ENCODE results near the gene TCIRG1. TPM values are rescaled to one million over a fixed set of nuclear protein-coding genes. Genes with fewer than 3 reads are reported as not detected.

The TCIRG1 gene
- total and polyA plus RNA-seq, 2 of the 13 experiments (the other 11 are each of a cell fraction or from before 2014, with no cell fraction given), result 48.0 to 69.6 TPM

- TF ChIP-seq ZNF367 (CRISPR knock-in tag; IDR thresholded peaks at IDR 0.05; ENCODE audit: borderline replicate concordance), result 0 out of 2 replicates have a peak, but pooled peaks have one; percentile 24
- TF ChIP-seq ZNF850 (CRISPR knock-in tag; conservative IDR thresholded peaks at IDR 0.05), result no peak
- peak; percentile 43; the same call in 1 of the 2 replicates for TF ChIP-seq ISL2 (CRISPR knock-in tag; IDR thresholded peaks at IDR 0.05)
- TF ChIP-seq ZNF382 (CRISPR knock-in tag; IDR thresholded peaks at IDR 0.05; ENCODE audit: borderline replicate concordance), result no peak
- no peak for TF ChIP-seq AKNA (CRISPR knock-in tag; IDR thresholded peaks at IDR 0.05; ENCODE audit: borderline replicate concordance)
- TF ChIP-seq ARID3A (IDR thresholded peaks at IDR 0.05; ENCODE audit: low read depth, low read length), result no peak
- TF ChIP-seq ARNTL (CRISPR knock-in tag; IDR thresholded peaks at IDR 0.05), result no peak
- TF ChIP-seq ZNF710 (CRISPR knock-in tag; IDR thresholded peaks at IDR 0.05; ENCODE audit: borderline replicate concordance), result no peak
- TF ChIP-seq GTF3A (CRISPR knock-in tag; conservative IDR thresholded peaks at IDR 0.05), result no peak
- TF ChIP-seq ZNF432 (CRISPR knock-in tag; IDR thresholded peaks at IDR 0.05; ENCODE audit: borderline replicate concordance), result no peak
- TF ChIP-seq ZNF280D (CRISPR knock-in tag; IDR thresholded peaks at IDR 0.05), result no peak
- no peak for TF ChIP-seq ATM (IDR thresholded peaks at IDR 0.05; ENCODE audit: borderline replicate concordance)
- TF ChIP-seq ZNF558 (CRISPR knock-in tag; IDR thresholded peaks at IDR 0.05; ENCODE audit: borderline replicate concordance), result no peak
Observed at GRCh38 chr11:68010090-68011041, 28.5 kb upstream of the TCIRG1 start, which contains the start of gene ALDH3B1 (continued).

Measured in HepG2 (cell line).